Pancreas (tissue), 10 donors: ENCODE results near the gene ANKRD22. TPM values are rescaled to one million over a fixed set of nuclear protein-coding genes. Genes with fewer than 3 reads are reported as not detected.
A peak's percentile ranks its signal among the peaks of the same experiment; 100 is the strongest.

ENCODE experiments used
- ATAC-seq, 4 donors: fragments of 200-7000 bp; cut with Tn5 transposase; one replicate each; pipeline versions ENCODE4 v1.8.0 to v1.9.1; 2020; ENCODE audit warnings: mild to moderate bottlenecking in 4 of 4, moderate library complexity in 4 of 4
- DNase-seq, 6 donors: peaks; one replicate each; pipeline ENCODE4 v3.0.0-alpha.2; 2020
- FAIRE-seq: peaks from 2 replicates; lab custom pipeline; 2012; peaks lifted over from hg19 to GRCh38; lab: Jason Lieb, UNC
- H3K27ac ChIP-seq, 4 donors: fragments of 200-600 bp; sonication (generic); 1 replicate in 3 of 4; 2 replicates in 1 of 4; pipeline versions ENCODE4 v1.5.0 to v1.8.0; 2020
- H3K27me3 ChIP-seq, 4 donors: fragments of 200-600 bp; one replicate each; pipeline ENCODE4 v1.8.0; 2021
- H3K36me3 ChIP-seq, 3 donors: fragments of 200-600 bp; sonication (generic) in 1 of 3; one replicate each; pipeline versions ENCODE4 v1.5.0 to v1.8.0; 2020 to 2021
- H3K4me1 ChIP-seq, 3 donors: fragments of 200-600 bp; one replicate each; pipeline ENCODE4 v1.8.0; 2021
- H3K4me3 ChIP-seq, 4 donors: fragments of 200-600 bp; sonication (generic) in 2 of 4; one replicate each; pipeline versions ENCODE4 v1.5.0 to v1.8.0; 2020 to 2021
- H3K9me3 ChIP-seq, 4 donors: fragments of 200-600 bp; one replicate each; pipeline ENCODE4 v1.8.0; 2021
- CTCF ChIP-seq, 4 donors: fragments of 200-600 bp; sonication (generic) in 3 of 4; IDR thresholded peaks; one replicate each; pipeline versions ENCODE4 v1.5.0 to v1.8.0; 2021; ENCODE audit warnings: antibody characterized with exemption in 4 of 4
- WGBS, 2 donors: extraction: QIAGEN DNeasy Blood & Tissue Kit; methylation state at CpG; one replicate each; pipeline ENCODE4 v1.1.7; 2013; 5-methylcytosine and 5-hydroxymethylcytosine counted together
- intact Hi-C, 3 donors: fragments of 100-400 bp; cut with DNase I; formaldehyde crosslinking; loops; one replicate each; pipeline versions ENCODE4 v1.11.1 to v1.14.2; 2022
- polyA plus RNA-seq, 2 donors: library from polyadenylated mRNA; stranded (reverse); fragments of 200-250 nt; gene quantifications; one replicate each; pipeline ENCODE4 v1.2.3, GENCODE V29; 2013
- total RNA-seq, 6 donors: library from RNA; stranded (reverse); fragmentation: NEBNext Ultra II Directional in 4 of 6; extraction: Animal tissue kit (Norgen Biotek cat#: 25700) in 4 of 6; gene quantifications; one replicate each; pipeline versions ENCODE4 v1.2.1 to v1.2.4, GENCODE V29; 2021 to 2023
- donor health status: healthy with polysubstance abuse.
- donor health status: DM: no; HTN: no; CAD: no; lungs with moderate emphysema.
- donor health status: DM: no; HTN: no; CAD: no.
- donor health status: control.
- donor health status: control.
- donor health status: Bipolar disorder and iron deficiency.
- donor health status: DM: yes; HTN: yes; CAD: no.
- donor health status: DM: no; HTN: no; CAD: no.
- donor health status: DM: no; HTN: no; CAD: no.
- donor health status: DM: yes; HTN: yes; CAD: no.

ANKRD22 gene
- total and polyA plus RNA-seq, 8 donors, result 2.3 to 17.4 (median 4.0) TPM

- Histone ChIP-seq H3K9me3 (no peaks in the 10 kb centered on the region), H3K4me3 (peak within 1 kb of the TSS; percentile 57 to 85 (median 74)), H3K27me3 (peaks cover 0 to 3% (median 0%) of the 10 kb centered on the region in 4 donors), H3K27ac (peak within 1 kb of the TSS; percentile 64 to 92 (median 80)), H3K4me1 (peaks cover 0 to 4% (median 0%) of the 10 kb centered on the region in 3 donors), H3K36me3 (no peaks in the 10 kb centered on the region)
- TF ChIP-seq CTCF (IDR thresholded peaks at IDR 0.05), result no peak
- DNase-seq (peak in 1 of 6 donors; percentile 45), ATAC-seq (peak; percentile 70 to 80 (median 74)), FAIRE-seq (no peak)
- intact Hi-C loops, result no loop called here
- WGBS, 2 donors, result 5 to 7% methylated on average over 21 to 26 of the region's 26 CpGs
Observed at GRCh38 chr10:88879534-88880281, 28.1 kb upstream of the ANKRD22 start, which contains the start of gene STAMBPL1. TSS of gene STAMBPL1 (plus strand) at chr10:88880245. CDS start at chr10:88901709, 21,464 bp downstream.

- Histone ChIP-seq H3K4me1 (peaks cover 0 to 4% (median 0%) of the 10 kb centered on the region in 3 donors), H3K4me3 (no peak overlapping the region), H3K36me3 (no peaks in the 10 kb centered on the region), H3K27me3 (peaks cover 0 to 3% (median 0%) of the 10 kb centered on the region in 4 donors), H3K27ac (no peak overlapping the region), H3K9me3 (no peaks in the 10 kb centered on the region)
- no peak for FAIRE-seq
- intact Hi-C loops, result no loop called here
- no peak for DNase-seq
- WGBS, 2 donors, result 65 to 73% methylated on average over 6 of the region's 6 CpGs
- no peak for ATAC-seq
- no peak for TF ChIP-seq CTCF (IDR thresholded peaks at IDR 0.05)
Observed at GRCh38 chr10:88877298-88877697, 25.7 kb upstream of the ANKRD22 start.

- Histone ChIP-seq H3K27me3 (peaks cover 0 to 3% (median 0%) of the 10 kb centered on the region in 4 donors), H3K4me1 (peaks cover 0 to 4% (median 0%) of the 10 kb centered on the region in 3 donors), H3K36me3 (no peaks in the 10 kb centered on the region), H3K9me3 (no peaks in the 10 kb centered on the region), H3K27ac (no peak overlapping the region), H3K4me3 (no peak overlapping the region)
- TF ChIP-seq CTCF (IDR thresholded peaks at IDR 0.05), result no peak
- intact Hi-C loops, result no loop called here
- FAIRE-seq (no peak), DNase-seq (no peak), ATAC-seq (no peak)
Observed at GRCh38 chr10:88875081-88875480, 23.4 kb upstream of the ANKRD22 start.

- DNase-seq (no peak), FAIRE-seq (no peak), ATAC-seq (no peak)
- peaks cover 0 to 3% (median 0%) of the 10 kb centered on the region in 4 donors for H3K27me3 ChIP-seq
- no peaks in the 10 kb centered on the region for H3K36me3 ChIP-seq
- no peak for TF ChIP-seq CTCF (IDR thresholded peaks at IDR 0.05)
- intact Hi-C loops, result no loop called here
- H3K27ac ChIP-seq, result no peak overlapping the region
- no peaks in the 10 kb centered on the region for H3K4me1 ChIP-seq
- H3K4me3 ChIP-seq, result no peak overlapping the region
- H3K9me3 ChIP-seq, result no peaks in the 10 kb centered on the region
- 62 to 75% methylated on average over 2 of the region's 2 CpGs for WGBS, 2 donors
Observed at GRCh38 chr10:88874281-88874680, 22.6 kb upstream of the ANKRD22 start.

- intact Hi-C loops, result no loop called here
- Histone ChIP-seq H3K4me3 (no peak overlapping the region), H3K27ac (no peak overlapping the region), H3K27me3 (peaks cover 0 to 3% (median 0%) of the 10 kb centered on the region in 4 donors), H3K9me3 (no peaks in the 10 kb centered on the region), H3K36me3 (no peaks in the 10 kb centered on the region), H3K4me1 (no peaks in the 10 kb centered on the region)
- no peak for TF ChIP-seq CTCF (IDR thresholded peaks at IDR 0.05)
- WGBS, 2 donors, result 33 to 44% methylated on average over 2 of the region's 2 CpGs
- no peak for DNase-seq
- ATAC-seq, result no peak
- no peak for FAIRE-seq
Observed at GRCh38 chr10:88873757-88874156, 22.1 kb upstream of the ANKRD22 start.
